Myocyte (in vitro differentiated cells): ENCODE data around the gene UVSSA. TPM values are rescaled to one million over a fixed set of nuclear protein-coding genes. Genes with fewer than 3 reads are reported as not detected.
"Not testable (repeated sequence)": the region's sequence is repeated elsewhere in the genome, so short reads cannot be mapped to it uniquely, and the experiment has no call there.

ENCODE experiments used
- DNase-seq: peaks from one replicate; pipeline ENCODE4 v3.0.0-alpha.2; 2012; ENCODE audit warnings: low read depth
- total RNA-seq: library from RNA; depleted of rRNA; stranded (reverse); fragments of >200 nt; gene quantifications from 2 replicates; pipeline ENCODE4 v1.2.3, GENCODE V29; 2014

UVSSA gene
- total RNA-seq, 1 donor from 2014 or later = 7.9 TPM

- no peak for DNase-seq
Observed at GRCh38 chr4:1360423-1361283, 13.6 kb downstream of the UVSSA start.

- no peak for DNase-seq
Observed at GRCh38 chr4:1361431-1361830, 14.4 kb downstream of the UVSSA start.

GRCh38 chr4:1362046-1362445, 15.0 kb downstream of the UVSSA start:
- no peak for DNase-seq

DNA sequence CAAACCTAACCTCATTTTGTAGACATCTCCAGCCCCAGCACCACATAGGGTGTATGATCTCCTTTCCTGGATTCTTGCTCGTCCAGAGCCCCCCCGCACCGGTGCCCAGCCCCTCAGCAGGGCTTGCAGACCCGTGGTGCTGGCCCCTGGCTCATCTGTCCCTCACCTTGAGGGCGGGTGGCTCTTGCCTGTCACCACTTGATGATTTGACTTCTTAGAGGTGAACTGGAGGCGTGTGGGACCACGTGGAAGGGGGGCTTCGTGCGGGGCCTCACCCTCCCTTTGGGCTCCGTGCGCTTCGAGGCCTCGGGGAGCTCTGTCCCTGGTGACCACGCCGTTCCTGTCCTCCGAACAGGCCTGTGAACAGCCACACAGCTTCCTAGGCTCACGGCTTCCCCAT, 15.5 kb downstream of the UVSSA start:
- no peak for DNase-seq

GRCh38 chr4:1363513-1363912, 16.5 kb downstream of the UVSSA start:
- DNase-seq = no peak

- no peak for DNase-seq
Observed at GRCh38 chr4:1364217-1364616, 17.2 kb downstream of the UVSSA start.

GRCh38 chr4:1364748-1365147, 17.7 kb downstream of the UVSSA start:
- DNase-seq = no peak

DNA sequence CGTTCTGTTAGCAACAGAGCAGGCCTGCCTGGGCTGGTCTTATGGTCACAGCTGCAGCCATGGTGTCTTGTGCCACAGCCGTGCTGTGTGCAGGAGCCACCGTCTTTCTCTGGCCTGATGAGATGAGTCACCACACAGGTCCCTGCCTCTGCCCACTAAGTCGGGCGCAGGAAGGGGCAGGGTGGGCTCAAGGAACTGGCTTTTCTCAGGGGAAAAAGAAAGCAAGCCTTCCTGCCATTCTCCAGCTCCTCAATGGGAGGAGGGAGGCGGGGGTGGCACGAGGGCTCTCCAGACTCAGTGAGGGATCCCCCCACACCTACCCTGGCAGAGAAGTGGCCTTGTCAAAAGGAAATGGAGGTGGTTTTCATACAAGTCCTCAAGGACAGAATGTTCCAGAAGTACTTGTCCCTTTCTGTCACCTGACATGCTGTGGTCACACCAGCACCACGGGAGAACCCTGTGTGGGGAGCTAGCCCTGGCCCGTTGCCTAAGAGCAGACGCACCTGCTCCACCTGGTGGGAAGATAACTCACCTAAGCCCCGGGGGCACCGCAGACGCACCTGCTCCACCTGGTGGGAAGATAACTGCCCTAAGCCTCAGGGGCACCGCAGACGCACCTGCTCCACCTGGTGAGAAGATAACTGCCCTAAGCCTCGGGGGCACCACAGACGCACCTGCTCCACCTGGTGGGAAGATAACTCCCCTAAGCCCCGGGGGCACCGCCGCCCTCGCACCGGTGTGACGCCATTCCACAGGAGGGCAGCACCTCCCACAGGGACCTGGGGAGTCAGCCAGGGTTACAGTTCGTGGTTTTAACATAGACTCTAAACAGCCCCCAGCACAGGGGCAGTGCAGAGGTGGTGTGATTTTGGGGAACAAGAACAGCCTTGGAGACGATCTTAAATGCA, 18.5 kb downstream of the UVSSA start:
- DNase-seq = peak; percentile 37

DNA sequence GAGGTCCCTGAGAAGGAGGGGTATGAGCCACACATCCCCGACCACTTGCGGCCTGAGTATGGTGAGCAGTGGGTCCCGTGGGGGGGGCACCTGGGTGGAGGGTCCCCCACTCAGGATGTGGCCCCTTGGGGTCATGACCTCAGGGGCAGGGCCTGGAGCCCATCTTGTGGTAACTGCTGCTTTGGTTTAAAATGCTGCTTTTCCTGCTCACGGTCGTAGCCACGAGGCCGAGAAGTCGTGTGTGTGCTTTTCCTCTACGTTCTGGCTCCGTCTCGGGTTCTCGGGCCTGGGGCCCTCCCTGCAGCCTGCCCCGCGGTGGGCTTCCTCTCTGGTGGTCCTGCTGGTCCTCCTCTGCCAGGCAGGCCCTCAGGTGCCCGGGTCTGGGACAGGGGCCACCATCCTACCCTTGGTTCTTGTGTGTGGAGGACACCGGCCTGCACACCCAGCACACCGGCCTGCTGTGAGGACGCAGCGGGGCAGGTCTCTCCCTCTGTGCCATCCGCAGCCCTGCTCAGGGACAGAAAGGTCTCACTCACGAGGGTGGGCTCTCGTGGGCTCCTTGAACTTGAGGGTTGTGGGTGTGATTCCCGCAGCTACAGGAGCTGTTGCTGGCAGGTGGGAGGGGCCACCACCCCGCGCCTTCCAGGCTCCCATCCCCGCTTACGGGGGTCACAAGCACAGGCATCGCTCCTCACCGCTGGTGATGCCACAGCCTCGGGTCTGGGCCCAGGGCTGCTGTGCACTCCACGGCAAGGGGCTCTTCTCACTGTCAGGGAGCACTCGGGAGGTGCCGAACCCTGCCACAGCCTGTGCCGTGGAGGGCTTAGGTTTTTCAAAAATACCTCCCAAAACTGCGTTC, 19.6 kb downstream of the UVSSA start:
- no peak for DNase-seq

DNA sequence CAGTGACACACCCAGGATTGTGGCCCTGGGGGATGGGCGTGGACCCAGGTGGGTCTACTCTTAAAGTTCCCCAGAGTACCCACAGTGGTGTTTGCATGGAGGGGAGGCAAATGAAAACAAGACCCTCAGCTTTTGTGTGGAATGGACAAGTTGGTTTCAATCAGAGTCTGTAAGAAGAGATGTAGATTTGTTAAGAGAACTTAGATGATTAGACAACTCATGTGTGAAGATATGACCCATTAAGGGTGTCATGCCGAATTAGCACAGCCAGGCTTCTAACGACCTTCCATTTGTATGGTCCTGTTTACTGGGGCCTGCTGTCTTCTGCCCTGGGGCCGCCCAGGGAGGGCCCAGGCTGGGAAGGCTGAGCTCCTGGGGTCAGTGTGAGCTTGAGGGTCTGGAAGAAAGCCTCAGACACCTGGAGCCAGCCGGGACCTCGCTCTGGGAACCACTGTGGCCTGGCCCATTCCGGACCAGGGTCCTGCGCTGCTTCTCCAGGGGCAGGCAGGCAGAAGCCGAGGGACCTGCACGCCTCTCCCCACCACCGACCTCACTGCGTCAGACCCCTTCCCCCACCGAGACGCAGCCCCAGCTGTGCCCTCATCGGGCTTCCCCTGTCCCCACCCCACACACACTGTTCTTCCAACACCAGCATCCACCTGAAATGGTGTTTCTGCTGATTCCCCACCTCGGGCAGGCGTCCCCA, 20.4 kb downstream of the UVSSA start:
- DNase-seq = no peak

- DNase-seq = no peak
Observed at GRCh38 chr4:1367936-1368289, 20.9 kb downstream of the UVSSA start.

GRCh38 chr4:1368421-1369090, 21.5 kb downstream of the UVSSA start:
- DNase-seq = no peak

DNA sequence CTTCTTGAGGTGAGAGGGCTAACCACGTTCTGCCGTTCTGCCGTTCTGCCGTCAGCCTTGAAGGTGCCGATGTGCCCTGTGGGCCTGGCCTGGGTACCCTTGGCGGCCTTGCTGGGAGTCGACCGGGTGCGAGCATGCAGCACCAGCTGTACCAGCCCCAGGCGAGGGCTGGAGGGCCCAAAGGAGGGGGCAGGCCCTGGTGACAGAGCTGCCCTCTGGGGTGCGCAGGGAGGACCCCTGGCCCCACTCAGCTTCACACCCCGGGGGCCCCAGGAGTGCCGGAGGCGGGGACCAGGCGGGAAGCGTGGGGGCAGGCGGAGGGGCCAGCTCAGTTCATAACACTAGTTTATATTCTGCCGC, 22.1 kb downstream of the UVSSA start:
- no peak for DNase-seq

DNA sequence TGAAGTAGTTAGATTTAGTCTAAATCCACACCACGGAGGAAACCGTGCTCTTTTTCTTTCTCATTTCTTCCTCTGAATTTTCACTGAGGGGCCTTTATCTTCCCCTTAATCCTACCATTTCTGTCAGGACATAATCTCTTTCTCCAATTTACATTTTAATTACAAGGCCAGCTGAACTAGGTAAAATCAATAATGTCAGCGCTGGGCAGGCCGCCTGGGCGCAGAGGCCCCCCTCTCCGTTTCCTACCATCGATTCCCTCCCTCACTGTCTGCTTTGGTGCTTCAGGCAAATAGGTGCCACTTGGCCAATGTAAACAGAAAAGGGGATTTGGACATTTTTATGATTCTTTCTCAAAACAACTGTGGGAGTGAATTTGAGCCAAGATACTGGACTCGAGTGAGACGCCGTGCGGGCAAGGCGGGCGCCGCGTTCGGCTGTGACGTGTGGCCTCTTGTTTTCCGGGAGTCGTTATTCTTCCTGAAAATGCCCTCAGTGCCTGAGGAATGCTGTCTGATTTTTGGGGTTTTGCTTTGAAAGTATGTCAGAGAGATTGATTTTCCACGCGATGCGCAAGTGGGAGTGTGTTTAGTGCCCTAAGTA, 22.6 kb downstream of the UVSSA start:
- DNase-seq = no peak

- no peak for DNase-seq
Observed at GRCh38 chr4:1370321-1371124, 23.5 kb downstream of the UVSSA start.

DNA sequence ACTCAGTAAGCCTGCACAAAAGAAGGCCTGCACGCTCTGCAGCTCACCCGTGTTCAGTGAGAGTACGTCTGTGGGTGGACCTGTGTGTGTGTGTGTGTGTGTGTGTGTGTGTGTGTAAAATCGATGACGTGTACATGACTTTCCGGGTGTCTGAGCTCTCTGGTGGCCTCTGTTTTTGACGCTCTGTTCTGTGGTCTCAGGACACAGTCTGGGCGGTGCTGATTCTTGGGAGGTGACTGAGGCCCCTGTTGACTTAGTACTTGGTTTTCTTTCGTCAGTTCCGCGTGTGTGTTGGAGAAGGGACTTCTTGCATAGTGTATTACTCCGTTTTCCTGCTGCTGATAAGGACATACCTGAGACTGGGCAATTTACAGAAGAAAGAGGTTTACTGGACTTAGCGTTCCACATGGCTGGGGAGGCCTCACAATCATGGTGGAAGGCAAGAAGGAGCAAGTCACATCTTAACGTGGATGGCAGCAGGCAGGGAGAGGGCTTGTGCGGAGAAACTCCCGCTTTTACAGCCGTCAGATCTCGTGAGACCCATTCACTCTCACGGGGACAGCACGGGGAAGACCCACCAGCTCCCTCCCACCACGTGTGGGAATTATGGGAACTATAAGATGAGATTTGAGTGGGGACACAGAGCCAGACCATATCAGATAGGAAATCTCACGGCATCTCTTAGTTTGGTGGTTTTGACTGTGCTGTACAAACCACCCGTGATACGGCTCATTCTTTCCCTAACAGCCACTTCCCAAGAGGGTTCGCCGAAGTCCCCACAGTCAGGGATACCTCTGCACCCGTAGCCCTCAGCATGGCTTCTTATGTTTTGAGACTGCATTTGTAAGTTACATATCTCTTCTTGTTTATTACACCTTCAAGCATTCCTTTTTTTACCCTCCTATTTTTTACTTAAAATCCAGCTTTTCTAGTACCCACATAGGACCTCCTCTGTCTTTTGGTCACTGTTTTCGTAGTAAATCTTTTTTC, 24.5 kb downstream of the UVSSA start:
- DNase-seq = no peak

DNA sequence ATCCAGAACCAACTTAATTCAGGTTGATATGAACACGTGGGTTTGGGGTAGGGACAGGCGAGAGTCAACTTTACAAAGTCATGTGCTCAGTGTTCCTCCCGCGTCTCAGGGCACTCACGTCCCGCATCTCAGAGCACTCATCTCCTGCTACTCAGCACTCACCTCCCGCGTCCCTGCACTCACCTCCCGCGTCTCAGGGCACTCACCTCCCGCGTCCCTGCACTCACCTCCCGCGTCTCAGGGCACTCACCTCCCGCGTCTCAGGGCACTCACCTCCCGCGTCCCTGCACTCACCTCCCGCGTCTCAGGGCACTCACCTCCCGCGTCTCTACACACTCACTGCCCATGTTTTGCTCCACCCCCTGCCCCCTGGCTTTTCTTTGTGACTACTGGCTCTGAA, 25.6 kb downstream of the UVSSA start:
- DNase-seq = not testable (repeated sequence)
